ENCODE data around the gene IQGAP1. TPM values are rescaled to one million over a fixed set of nuclear protein-coding genes. Genes with fewer than 3 reads are reported as not detected.

Gene IQGAP1
- total RNA-seq, 1 experiment from 2014 or later: 72.4 TPM

GRCh38 chr15:90535254-90535653, 147.2 kb downstream of the IQGAP1 start:
- Histone ChIP-seq H4K5ac (ENCODE audit: insufficient read length, low read depth, low read length) (no peak overlapping the region), H2BK5ac (ENCODE audit: insufficient read length, low read length) (no peak overlapping the region), H3K9me3 (ENCODE audit: control insufficient read depth, low read depth, low read length) (no peaks in the 10 kb centered on the region), H3K4ac (ENCODE audit: low read depth, low read length) (no peak overlapping the region), H3K23me2 (ENCODE audit: insufficient read length, low read depth, low read length, poor library complexity, severe bottlenecking) (no peaks in the 10 kb centered on the region), H3K23ac (ENCODE audit: insufficient read length, low read depth, low read length) (no peak overlapping the region), H3K4me2 (ENCODE audit: insufficient read depth, insufficient read length, low read length) (no peak overlapping the region), H2BK120ac (ENCODE audit: low read depth, low read length, poor library complexity, severe bottlenecking) (no peak overlapping the region), H4K91ac (ENCODE audit: insufficient read length, low read depth, low read length) (no peak overlapping the region), H2BK15ac (ENCODE audit: low read depth, low read length) (no peak overlapping the region), H3K79me1 (ENCODE audit: insufficient read depth, low read depth, low read length, poor library complexity, severe bottlenecking) (no peaks in the 10 kb centered on the region), H2BK12ac (ENCODE audit: insufficient read length, low read depth, low read length) (no peak overlapping the region), H3K14ac (ENCODE audit: insufficient read depth, low read length) (no peak overlapping the region), H2AK5ac (ENCODE audit: insufficient read length, low read length) (no peak overlapping the region), H3K27me3 (ENCODE audit: insufficient read depth, low read length) (peaks cover 14% of the 10 kb centered on the region), H3K56ac (ENCODE audit: insufficient read length, low read depth, low read length) (no peak overlapping the region), H4K8ac (replicated peaks; ENCODE audit: insufficient read length, low read depth, low read length) (no peak overlapping the region), H3K9ac (ENCODE audit: extremely low read depth, insufficient read length, low read length) (no peak overlapping the region), H3T11ph (ENCODE audit: low read length) (no peak overlapping the region), H3K18ac (ENCODE audit: insufficient read length, low read depth, low read length) (no peak overlapping the region), H3K79me2 (ENCODE audit: insufficient read depth, low read length) (no peaks in the 10 kb centered on the region), H3K4me1 (ENCODE audit: insufficient read depth, low read length) (no peaks in the 10 kb centered on the region; the same call in 1 of the 2 replicates), H2BK20ac (ENCODE audit: low read depth, low read length, poor library complexity, severe bottlenecking) (no peak overlapping the region), H2AFZ (ENCODE audit: low read length) (no peak overlapping the region), H4K20me1 (ENCODE audit: control insufficient read depth, insufficient read depth, insufficient read length) (no peaks in the 10 kb centered on the region), H3K27ac (ENCODE audit: insufficient read length, low read depth, low read length) (no peak overlapping the region)
- no peak overlapping the region for H3K4me3 Mint-ChIP-seq
- peaks cover 7 to 14% of the 10 kb centered on the region in 2 experiments for H3K4me1 Mint-ChIP-seq
- no peak for DNase-seq
- H3K27me3 Mint-ChIP-seq (ENCODE audit: low read depth): peaks cover 44% of the 10 kb centered on the region
- H3K9me3 Mint-ChIP-seq: peaks cover 0 to 4% of the 10 kb centered on the region in 2 experiments; a peak in 2 of 5 replicates
- no peaks in the 10 kb centered on the region for H3K36me3 Mint-ChIP-seq (ENCODE audit: insufficient read depth in 1 of 3, low read depth in 3 of 3)
- peak overlapping the region in 1 of 3 experiments; percentile 9; a peak in 1 of 7 replicates for H3K27ac Mint-ChIP-seq
- no CpG with 5 or more reads among the region's 5 CpGs for WGBS (ENCODE audit: extremely low coverage, insufficient read length, low lambda C conversion rate)
- TF ChIP-seq CTCF (conservative IDR thresholded peaks at IDR 0.05): no peak

All from H9 (cell line).